ENCODE measurements around the gene STX12.
"Not testable (repeated sequence)": the region's sequence is repeated elsewhere in the genome, so short reads cannot be mapped to it uniquely, and the experiment has no call there.

Gene STX12

DNA sequence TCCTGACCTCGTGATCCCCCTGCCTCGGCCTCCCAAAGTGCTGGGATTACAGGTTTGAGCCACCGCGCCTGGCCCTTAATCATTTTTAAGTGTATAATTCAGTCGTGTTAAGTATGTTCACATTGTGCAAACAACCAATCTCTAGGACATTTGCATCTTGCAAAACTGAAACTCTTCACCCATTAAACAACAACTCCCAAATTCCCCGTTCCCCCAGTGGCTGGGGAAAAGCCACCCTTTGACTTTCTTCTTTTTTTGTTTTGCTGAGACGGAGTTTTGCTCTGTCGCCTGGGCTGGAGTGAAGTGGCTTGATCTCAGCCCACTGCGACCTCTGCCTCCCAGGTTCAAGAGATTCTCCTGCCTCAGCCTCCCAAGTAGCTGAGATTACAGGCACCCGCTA is 92.8 kb downstream of the STX12 start:
- in situ Hi-C loops (cut with MboI; ENCODE audit: low pct_unique_long_range_greater_than_20kb, low sequenced_read_pairs, unreplicated experiment): loop anchor here (10.0 kb wide), 1 partner anchor 99 kb away; no protein-coding TSS in a partner anchor
- no peak for DNase-seq (ENCODE audit: low spot score)
- no peak for TF ChIP-seq CTCF (IDR thresholded peaks at IDR 0.05; ENCODE audit: extremely low read depth, insufficient read depth, missing control alignments)

DNA sequence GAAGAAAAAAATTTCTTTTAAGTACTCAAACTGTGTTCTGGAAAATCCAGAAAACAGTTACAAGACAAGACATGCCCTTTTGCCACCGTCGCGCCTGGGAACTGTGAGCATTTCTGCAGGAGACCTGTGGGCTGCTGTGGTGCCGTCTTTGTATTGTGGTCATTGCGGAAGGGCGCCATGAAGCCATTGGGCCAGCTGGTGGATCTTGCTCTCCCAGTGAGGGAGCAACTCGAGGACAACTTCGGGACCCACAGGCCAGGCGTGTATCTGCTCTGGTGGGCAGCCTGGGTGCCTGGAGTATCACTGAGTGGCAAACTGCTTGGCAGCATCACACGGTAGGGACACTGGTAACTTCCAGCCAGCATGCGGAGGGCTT is 95.5 kb downstream of the STX12 start:
- in situ Hi-C loops (cut with MboI; ENCODE audit: low pct_unique_long_range_greater_than_20kb, low sequenced_read_pairs, unreplicated experiment): loop anchor here (10.0 kb wide), 1 partner anchor 96 kb away; no protein-coding TSS in a partner anchor
- no peak for DNase-seq (ENCODE audit: low spot score)
- TF ChIP-seq CTCF (IDR thresholded peaks at IDR 0.05; ENCODE audit: extremely low read depth, insufficient read depth, missing control alignments): no peak

GRCh38 chr1:27868932-27869718 is 96.1 kb downstream of the STX12 start:
- in situ Hi-C loops (cut with MboI; ENCODE audit: low pct_unique_long_range_greater_than_20kb, low sequenced_read_pairs, unreplicated experiment): loop anchor here (10.0 kb wide), 1 partner anchor 96 kb away; no protein-coding TSS in a partner anchor
- TF ChIP-seq CTCF (IDR thresholded peaks at IDR 0.05; ENCODE audit: extremely low read depth, insufficient read depth, missing control alignments): no peak
- DNase-seq (ENCODE audit: low spot score): peak; percentile 60

DNA sequence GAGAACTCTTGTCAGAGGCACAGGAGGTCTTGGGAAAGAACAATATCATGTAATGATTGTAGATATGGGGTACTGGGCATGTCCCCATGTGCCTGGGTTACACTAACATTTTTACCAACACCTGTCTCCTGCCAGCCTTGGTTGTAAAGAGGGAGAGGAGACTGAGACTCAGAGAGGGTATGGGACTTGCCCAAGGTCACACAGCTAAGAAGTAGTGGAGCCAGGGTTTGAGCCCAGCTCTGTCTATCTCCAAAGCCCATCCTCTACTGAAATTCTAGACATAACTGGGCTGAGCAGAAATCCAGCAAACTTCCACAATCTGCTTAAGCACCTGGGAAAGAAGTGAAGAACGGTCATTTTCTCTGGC is 96.7 kb downstream of the STX12 start:
- in situ Hi-C loops (cut with MboI; ENCODE audit: low pct_unique_long_range_greater_than_20kb, low sequenced_read_pairs, unreplicated experiment): loop anchor here (10.0 kb wide), 1 partner anchor 95 kb away; no protein-coding TSS in a partner anchor

GRCh38 chr1:27871076-27871475 is 98.1 kb downstream of the STX12 start:
- DNase-seq (ENCODE audit: low spot score); in situ Hi-C loops (cut with MboI; ENCODE audit: low pct_unique_long_range_greater_than_20kb, low sequenced_read_pairs, unreplicated experiment): not testable (repeated sequence)

More for the DNA sequence above, 96.7 kb downstream of the STX12 start:
- TF ChIP-seq CTCF (IDR thresholded peaks at IDR 0.05; ENCODE audit: extremely low read depth, insufficient read depth, missing control alignments): no peak
- no peak for DNase-seq (ENCODE audit: low spot score)

- in situ Hi-C loops (cut with MboI; ENCODE audit: low pct_unique_long_range_greater_than_20kb, low sequenced_read_pairs, unreplicated experiment): no loop called here
- DNase-seq (ENCODE audit: low spot score): peak; percentile 93
- no peak for TF ChIP-seq CTCF (IDR thresholded peaks at IDR 0.05; ENCODE audit: extremely low read depth, insufficient read depth, missing control alignments)
Measured at GRCh38 chr1:27872059-27872801, 99.2 kb downstream of the STX12 start, which contains the start of gene THEMIS2. Gene THEMIS2, plus strand, starts transcription at chr1:27872544. Its CDS starts 28 bp downstream, at chr1:27872572.
